GM20431 (cell line): ENCODE measurements around the gene CC2D1B.
"Not testable (repeated sequence)": the region's sequence is repeated elsewhere in the genome, so short reads cannot be mapped to it uniquely, and the experiment has no call there.

Experiments
- in situ Hi-C: fragments of 300-500 bp; cut with MseI, MboI; formaldehyde crosslinking; loops from one replicate; pipeline ENCODE4 v1.15.0; 2020; ENCODE audit warnings: low sequenced_read_pairs; ENCODE audit not compliant: unreplicated experiment

CC2D1B gene

GRCh38 chr1:52365746-52366516, at the start of gene CC2D1B:
TSS of gene CC2D1B (minus strand) at chr1:52366205. CDS start at chr1:52364620, 1,585 bp downstream.
- in situ Hi-C loops, result no loop called here

- in situ Hi-C loops, result no loop called here
Measured at GRCh38 chr1:52414942-52415341, 48.9 kb upstream of the CC2D1B start.

GRCh38 chr1:52413410-52413989, 47.5 kb upstream of the CC2D1B start:
- in situ Hi-C loops, result no loop called here

GRCh38 chr1:52404975-52405338, 39.0 kb upstream of the CC2D1B start:
- in situ Hi-C loops, result no loop called here

- in situ Hi-C loops, result no loop called here
Measured at GRCh38 chr1:52404116-52404974, 38.3 kb upstream of the CC2D1B start, which contains the start of the genes ORC1 and PRPF38A. TSS of gene ORC1 (minus strand) at chr1:52404423. CDS start at chr1:52402223, 2,200 bp downstream. TSS of gene PRPF38A (plus strand) at chr1:52404602. CDS start at chr1:52404750, 148 bp downstream.

- in situ Hi-C loops, result no loop called here
Measured at GRCh38 chr1:52403566-52404115, 37.6 kb upstream of the CC2D1B start.

- in situ Hi-C loops, result no loop called here
Measured at GRCh38 chr1:52402860-52403240, 36.8 kb upstream of the CC2D1B start.

GRCh38 chr1:52400131-52400530, 34.1 kb upstream of the CC2D1B start:
- in situ Hi-C loops, result no loop called here

- in situ Hi-C loops, result no loop called here
Measured at GRCh38 chr1:52399629-52400028, 33.6 kb upstream of the CC2D1B start.

GRCh38 chr1:52393174-52393573, 27.2 kb upstream of the CC2D1B start:
- in situ Hi-C loops, result no loop called here

- in situ Hi-C loops, result no loop called here
Measured at GRCh38 chr1:52386458-52386857, 20.5 kb upstream of the CC2D1B start.

GRCh38 chr1:52385376-52385775, 19.4 kb upstream of the CC2D1B start:
- in situ Hi-C loops, result no loop called here

- in situ Hi-C loops, result not testable (repeated sequence)
Measured at GRCh38 chr1:52369851-52370250, 3.8 kb upstream of the CC2D1B start.

GRCh38 chr1:52368383-52369172, 2.6 kb upstream of the CC2D1B start:
- in situ Hi-C loops, result no loop called here

GRCh38 chr1:52367272-52367671, 1.3 kb upstream of the CC2D1B start:
- in situ Hi-C loops, result no loop called here

- in situ Hi-C loops, result no loop called here
Measured at GRCh38 chr1:52366517-52366827, 467 bp upstream of the CC2D1B start.

GRCh38 chr1:52365071-52365745, 797 bp downstream of the CC2D1B start:
- in situ Hi-C loops, result no loop called here

- in situ Hi-C loops, result no loop called here
Measured at GRCh38 chr1:52364235-52364839, 1.7 kb downstream of the CC2D1B start.

- in situ Hi-C loops, result no loop called here
Measured at GRCh38 chr1:52360595-52360968, 5.4 kb downstream of the CC2D1B start.
